Raji (cell line): ENCODE results near the gene IQGAP3.
A peak's percentile ranks its signal among the peaks of the same experiment; 100 is the strongest.

Experiments used
- POLR2A ChIP-seq: IDR thresholded peaks from 2 replicates; pipeline ENCODE4 v1.6.1; 2011; ENCODE audit warnings: low read depth, low read length, control low read depth; ENCODE audit not compliant: insufficient read depth

Gene IQGAP3

GRCh38 chr1:156559797-156560385 is 12.5 kb downstream of the IQGAP3 start:
- TF ChIP-seq POLR2A = no peak

- no peak for TF ChIP-seq POLR2A
Measured at GRCh38 chr1:156559086-156559796, 13.1 kb downstream of the IQGAP3 start.

GRCh38 chr1:156556354-156556753 is 16.0 kb downstream of the IQGAP3 start:
- TF ChIP-seq POLR2A = no peak

GRCh38 chr1:156555715-156556114 is 16.6 kb downstream of the IQGAP3 start:
- no peak for TF ChIP-seq POLR2A

- TF ChIP-seq POLR2A = no peak
Measured at GRCh38 chr1:156554971-156555370, 17.4 kb downstream of the IQGAP3 start.

GRCh38 chr1:156553860-156554485 is 18.4 kb downstream of the IQGAP3 start:
- TF ChIP-seq POLR2A = no peak

- TF ChIP-seq POLR2A = 0 out of 2 replicates have a peak, but pooled peaks have one; percentile 0
Measured at GRCh38 chr1:156552518-156552917, 19.8 kb downstream of the IQGAP3 start.

- no peak for TF ChIP-seq POLR2A
Measured at GRCh38 chr1:156551869-156552268, 20.5 kb downstream of the IQGAP3 start.

GRCh38 chr1:156551066-156551643 is 21.2 kb downstream of the IQGAP3 start:
- TF ChIP-seq POLR2A = no peak

- TF ChIP-seq POLR2A = no peak
Measured at GRCh38 chr1:156550346-156550745, 22.0 kb downstream of the IQGAP3 start.

GRCh38 chr1:156549831-156550230 is 22.5 kb downstream of the IQGAP3 start:
- no peak for TF ChIP-seq POLR2A

GRCh38 chr1:156549390-156549789 is 23.0 kb downstream of the IQGAP3 start:
- no peak for TF ChIP-seq POLR2A

- TF ChIP-seq POLR2A = no peak
Measured at GRCh38 chr1:156547982-156548381, 24.4 kb downstream of the IQGAP3 start.

- no peak for TF ChIP-seq POLR2A
Measured at GRCh38 chr1:156547434-156547833, 24.9 kb downstream of the IQGAP3 start.

GRCh38 chr1:156546267-156546666 is 26.1 kb downstream of the IQGAP3 start:
- TF ChIP-seq POLR2A = no peak

- TF ChIP-seq POLR2A = no peak
Measured at GRCh38 chr1:156544592-156545102, 27.7 kb downstream of the IQGAP3 start.

GRCh38 chr1:156543066-156543465 is 29.3 kb downstream of the IQGAP3 start:
- TF ChIP-seq POLR2A = no peak
